ENCODE data around the gene FMNL2.
"Not testable (repeated sequence)": the region's sequence is repeated elsewhere in the genome, so short reads cannot be mapped to it uniquely, and the experiment has no call there.

The FMNL2 gene

DNA sequence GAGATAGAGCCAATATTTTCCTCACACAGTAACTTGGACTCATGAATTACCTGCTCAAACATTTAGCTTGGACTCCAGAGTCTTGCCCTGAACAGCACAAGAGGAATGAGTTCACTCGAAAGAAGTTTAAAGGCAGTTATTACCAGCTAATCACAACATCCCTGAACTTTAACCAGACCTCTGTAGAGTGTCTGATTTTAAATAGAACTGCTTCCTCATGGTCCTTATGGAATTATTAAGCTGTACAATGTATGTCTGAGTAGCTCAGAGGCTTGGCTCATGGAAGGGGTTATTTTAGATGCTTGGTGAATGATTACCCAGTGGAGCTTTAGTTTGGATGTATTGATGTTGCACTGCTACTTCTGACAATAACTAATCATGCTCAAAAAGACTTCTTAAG is 183.1 kb downstream of the FMNL2 start:
- no peak for DNase-seq

DNA sequence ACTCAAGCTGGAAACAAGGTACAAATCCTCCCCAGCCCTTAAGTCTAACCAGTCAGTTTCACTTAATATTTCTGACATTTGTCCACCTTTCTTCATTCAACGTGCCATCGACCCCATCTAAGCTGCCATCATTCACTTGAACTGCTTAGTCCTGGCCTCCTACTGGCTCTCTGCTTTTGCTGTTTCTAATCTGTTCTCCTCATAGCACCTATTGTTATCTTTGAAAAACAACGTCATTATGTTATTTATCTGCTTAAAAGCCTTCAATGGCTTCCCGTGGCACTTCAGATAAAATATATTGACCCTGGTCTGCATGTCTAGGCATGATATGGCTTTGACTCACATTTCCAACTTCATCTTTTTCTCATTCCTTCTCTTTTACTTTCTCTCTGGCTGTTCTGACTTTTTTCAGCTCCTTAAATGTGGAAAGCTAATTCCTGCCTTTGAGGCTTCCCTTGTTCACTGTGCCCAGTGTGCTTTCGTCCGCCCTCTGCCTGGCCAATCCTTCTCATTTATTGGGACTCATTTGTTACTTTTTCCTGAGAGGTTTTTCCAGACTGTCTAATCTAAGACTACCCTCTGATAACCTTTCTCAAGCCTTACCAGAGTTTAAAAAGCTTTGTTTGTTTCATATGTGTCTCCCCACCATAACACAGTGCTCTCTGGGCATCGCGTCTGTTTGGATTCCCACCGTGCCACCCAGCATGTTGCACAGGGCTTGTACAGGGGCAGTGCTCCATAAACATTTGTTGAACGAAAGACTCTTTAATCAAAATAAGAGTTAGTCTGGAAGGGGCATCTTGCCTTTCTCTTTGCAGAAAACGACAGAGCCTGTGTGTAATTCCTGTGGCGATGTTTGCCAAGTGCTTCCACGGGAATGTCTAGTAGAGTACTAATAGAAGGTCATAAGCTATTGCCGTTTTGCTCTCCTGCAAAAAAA is 183.9 kb downstream of the FMNL2 start:
- peak in 6 of 56 donors; percentile 13 to 67 (median 27) for DNase-seq

DNA sequence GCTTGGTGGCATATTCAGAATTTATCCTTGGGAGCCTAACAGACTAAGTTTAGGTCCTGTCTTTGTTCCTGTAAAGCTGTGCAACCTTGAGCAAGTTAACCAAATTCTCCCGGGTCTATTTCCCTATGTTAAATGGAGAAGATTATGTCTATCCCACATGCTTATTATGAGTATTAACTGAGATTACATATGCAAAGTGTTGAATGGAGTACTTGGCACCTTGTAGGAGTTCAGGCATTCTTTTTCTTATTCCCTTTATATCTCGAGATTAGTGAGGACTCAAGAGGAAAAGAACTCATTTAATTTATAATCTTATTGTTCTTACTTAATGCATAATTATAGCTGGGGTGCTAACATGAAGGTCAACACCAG is 184.6 kb downstream of the FMNL2 start:
- no peak for DNase-seq

DNA sequence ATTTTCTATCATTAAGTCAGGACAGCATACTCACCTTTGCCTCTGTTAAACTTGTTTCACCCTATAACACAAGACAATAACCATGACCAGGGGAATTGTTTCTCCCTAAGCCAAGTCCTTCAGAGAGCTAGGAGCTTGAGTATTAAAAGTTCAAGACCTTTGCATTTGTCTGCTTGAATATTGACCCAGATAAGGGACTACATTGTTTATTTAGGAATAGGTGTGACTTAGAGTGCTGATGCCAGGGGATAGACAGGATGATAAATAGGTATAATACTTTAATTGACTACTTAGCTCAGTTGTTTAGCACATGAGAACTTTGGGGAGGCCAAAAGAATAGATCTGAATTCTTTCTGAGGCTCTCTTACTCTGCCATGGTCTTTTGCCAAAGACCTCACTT is 185.8 kb downstream of the FMNL2 start:
- no peak for DNase-seq

DNA sequence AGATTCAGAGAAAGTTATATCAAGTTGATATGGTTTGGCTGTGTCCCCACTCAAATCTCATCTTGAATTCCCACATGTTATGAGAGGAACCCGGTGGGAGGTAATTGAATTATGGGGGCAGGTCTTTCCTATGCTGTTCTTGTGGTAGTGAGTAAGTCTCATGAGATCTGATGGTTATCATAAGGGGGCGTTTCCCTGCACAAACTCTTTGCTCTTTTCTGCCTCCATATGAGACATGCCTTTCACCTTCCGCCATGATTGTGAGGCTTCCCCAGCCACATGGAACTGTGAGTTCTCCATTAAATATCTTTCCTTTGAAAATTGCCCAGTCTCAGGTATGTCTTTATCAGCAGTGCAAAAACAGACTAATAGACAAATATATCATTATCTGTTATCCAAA is 187.5 kb downstream of the FMNL2 start:
- not testable (repeated sequence) for DNase-seq

DNA sequence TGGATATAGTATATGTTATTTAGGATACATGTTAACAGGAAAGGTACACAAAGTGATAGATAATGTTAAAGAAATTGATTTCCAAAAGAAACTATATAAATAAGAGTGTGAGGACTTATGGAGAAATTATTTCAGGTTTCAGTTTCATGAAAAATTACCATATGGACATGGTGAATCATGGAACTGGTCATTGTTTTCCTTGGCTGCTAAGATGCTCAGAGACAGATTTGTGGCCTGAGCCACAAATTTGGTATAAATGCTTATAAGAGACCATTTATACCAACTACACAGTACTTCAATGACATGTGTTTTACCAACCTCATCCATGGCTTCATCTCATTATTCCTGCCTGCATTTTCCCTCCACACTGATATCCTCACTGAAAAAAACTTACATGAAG is 188.1 kb downstream of the FMNL2 start:
- no peak for DNase-seq

DNA sequence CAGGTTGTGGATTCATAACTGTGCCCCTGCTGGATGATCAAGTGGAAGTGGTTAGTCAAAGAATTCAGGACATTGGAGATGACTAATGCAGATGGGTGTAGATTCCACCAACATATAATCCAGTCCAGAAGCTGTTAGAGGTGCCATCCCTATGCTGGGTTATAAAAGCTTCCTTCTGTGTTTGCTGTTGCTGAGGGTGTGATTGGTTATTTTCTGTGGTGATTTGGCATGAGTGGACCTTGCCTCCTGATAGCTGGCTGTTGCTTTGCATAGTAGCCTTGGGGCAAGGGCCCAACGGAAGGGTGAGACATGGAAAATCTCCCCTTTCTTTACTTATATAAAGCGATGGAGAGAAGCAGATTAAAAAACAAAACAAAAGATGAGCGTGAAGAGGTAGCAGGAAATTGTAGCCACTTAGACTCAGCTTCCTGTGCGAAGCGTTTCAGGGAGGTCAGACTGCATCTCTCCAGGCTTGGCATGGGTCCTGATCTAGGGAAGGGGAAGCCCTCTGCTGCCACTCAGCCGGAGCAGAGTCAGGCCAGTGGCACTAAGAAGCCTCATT is 190.4 kb downstream of the FMNL2 start:
- DNase-seq, result peak in 25 of 56 donors; percentile 12 to 60 (median 30)

DNA sequence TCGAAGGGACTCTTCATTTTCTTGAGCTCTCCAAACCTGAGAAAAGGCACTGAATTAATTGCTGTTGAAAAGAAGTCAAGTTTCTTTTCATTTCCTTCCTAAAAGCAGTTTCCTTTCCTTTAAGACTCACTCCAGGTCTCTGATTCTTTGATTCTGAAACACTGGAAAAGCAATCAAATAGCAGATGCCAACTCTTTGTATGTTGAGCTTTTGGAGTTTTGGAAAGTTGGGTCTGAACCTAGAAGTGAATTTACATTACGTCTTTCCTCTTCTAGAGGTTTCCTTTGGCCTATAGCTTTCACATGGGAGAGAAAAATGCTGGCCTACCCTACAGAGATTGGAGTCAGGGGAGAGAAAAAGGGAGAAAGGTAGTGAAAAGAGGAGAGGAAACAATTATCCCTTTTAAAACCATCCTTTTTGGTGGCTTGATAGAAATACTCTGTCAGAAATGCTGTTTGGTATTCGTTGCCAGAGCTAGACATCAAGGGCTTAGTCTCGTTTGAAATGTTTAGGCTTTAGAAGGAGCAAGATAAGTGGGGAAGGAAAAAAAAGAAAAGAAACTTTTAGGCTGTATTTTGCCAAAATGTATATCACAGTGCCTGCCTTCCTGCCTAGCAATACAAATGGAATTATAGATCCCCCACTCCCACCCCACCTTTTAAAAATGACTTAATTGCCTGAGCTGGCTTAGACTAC is 194.6 kb downstream of the FMNL2 start:
- no peak for DNase-seq

DNA sequence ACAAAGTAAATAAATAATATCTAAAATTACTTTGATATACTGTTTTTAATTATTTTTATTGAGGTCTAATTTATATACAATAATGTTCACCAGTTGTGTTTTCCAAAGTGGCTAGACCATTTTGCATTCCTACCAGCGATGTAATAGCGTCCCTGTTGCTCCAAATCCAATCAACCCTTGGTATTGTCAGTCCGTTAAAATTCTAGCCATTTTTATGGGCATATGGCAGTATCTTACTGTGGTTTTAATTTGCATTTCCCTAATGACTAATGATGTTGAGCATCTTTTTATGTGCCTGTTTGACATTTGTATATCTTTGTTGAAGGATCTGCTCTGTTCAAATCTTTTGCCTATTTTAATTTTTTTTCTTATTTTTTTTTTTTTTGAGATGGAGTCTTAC is 197.3 kb downstream of the FMNL2 start:
- no peak for DNase-seq

DNA sequence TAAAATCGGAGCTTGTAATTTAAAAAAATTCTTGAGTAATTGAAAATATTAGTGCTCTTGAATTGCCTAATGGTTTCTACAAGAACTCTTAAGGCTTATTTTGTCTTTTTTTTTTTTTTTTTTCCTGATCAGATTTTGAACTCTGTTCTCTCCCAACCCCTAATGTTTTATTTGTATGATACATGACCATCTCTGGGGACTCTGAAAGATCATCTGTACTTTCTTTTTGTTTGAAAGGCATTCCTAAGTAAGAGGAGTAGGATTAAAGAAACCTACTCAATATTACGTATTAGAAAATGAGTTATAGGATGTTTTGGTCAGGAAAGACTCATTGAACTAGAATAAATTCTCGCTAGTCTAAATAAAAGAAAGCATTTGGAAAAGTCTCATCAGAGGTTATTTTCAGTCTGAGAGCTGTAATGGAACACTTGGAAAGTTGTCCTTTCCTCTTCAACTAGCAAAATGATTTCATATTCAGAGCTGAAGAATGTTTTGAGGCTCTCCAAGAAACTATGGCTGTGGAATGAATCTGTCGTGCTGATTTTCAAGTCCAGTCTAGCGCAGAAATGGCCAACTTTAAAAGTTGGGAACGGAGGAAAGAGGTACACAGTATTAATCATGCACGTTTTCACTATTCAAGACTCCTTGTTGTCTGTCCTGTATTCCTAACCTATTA is 199.6 kb downstream of the FMNL2 start:
- DNase-seq, result no peak

DNA sequence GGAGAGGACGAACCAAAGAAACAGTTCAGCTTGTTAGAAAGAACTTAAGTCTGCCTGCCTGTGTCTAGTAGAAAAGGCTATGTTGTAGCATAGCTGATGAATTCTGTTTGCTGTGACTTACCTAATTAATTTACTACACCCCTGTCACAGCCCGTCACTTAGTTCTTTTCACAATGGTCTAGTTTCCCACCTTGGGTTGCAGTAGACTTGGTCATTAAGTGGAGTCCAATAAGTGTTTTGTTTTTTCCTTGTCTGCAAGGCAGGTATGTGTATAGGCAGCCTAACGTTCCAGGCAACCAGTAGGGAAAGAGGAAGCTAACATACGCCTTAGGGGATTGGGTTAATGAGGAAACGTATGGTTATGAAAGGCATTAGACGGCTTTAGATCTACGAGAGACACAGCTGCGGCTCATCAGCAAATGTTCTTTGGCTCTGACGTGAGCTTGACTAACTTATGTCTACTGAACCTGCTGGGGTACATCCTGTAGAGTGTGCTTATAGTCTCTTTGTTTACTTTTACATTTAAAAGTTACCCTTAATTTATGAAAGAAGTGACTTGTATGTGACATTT is 202.2 kb downstream of the FMNL2 start:
- DNase-seq, result no peak

DNA sequence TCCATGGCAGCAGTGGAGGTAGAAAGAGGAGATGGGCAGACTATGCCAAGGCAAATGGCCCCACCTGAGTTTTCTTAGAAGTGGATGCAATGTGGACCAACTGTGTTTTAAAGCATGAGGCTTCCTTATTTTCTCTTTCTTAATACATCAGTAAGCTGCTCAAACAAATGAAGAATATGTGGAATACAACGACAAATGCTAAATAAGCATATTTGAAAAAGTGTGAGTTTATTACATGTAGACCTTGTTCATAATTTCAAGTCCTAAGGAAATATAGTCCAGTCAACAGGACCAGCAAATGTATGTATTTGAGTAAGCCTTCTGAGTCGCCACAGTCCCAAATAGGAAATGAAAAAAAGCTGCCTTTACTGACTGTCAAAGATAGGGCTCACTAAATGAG is 204.4 kb downstream of the FMNL2 start:
- DNase-seq, result no peak

DNA sequence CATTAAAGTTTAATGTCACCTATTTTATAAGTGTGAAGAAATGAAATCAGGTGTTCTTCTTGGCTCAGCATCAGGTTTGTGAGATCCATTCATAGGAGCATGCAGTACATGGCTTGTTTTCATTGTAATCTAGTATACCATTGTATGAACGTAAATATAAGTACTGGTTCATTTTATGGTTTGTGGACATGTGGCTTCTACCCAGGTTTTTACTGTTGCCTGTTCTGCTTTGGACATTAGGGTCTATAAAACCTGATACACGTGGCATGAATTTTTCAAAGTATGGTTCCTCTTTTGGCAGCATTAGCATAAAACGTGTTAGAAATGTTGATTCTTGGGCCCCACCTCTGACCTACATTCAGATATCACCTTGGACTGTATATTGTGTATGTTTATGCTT is 206.7 kb downstream of the FMNL2 start:
- DNase-seq, result no peak

DNA sequence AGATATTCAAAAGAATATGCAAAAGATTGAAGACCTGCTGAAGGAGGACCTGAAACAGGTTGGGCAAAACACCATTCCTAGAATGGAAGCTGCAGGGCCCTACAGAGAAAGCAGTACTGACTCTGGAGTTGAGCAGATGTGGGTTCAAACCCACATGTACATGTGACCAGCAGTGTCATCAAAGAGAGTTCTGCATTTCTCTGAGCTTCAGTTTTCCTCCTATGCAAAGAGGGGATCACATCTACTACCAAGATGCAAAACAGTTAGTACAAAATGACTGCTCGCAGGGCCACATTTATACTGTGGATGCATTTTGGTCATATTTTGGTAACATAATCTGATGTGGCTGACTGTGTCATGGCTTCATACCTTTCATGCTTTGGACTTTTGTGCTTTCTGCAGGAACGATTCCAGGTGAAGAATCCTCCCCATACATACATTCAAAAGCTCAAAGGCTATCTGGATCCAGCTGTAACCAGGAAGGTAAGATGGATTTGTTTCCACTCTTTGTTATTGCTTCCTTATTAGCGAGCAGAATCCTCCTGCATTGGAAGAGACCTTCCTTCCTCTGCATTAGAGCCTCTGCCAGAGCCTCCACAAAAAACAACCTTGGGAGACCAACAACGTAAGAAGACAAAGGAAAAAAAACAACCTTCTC is 207.5 kb downstream of the FMNL2 start:
- DNase-seq, result no peak

DNA sequence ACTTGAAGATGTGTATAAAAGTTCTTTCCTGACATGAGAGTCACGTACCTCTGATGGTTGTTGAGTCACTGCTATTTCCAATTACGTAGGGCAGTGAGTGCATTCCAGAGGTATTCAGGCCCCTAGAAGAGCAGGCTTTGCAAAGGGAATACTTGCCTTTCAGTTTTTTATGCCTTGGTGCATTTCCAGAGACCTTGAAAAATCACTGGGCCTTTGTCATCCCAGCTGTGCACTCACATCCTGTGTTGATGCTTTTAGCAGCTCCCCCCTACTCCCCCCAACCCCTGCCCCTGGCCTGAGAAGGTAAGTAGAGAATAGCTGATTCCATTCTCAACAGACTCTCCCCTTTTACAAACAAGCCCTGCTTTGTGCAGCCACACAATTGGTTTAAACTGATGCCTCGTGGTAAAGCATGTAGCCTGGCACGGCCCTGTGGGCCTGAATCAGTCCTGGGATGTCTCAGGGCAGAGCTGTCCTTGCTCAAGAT is 208.1 kb downstream of the FMNL2 start:
- DNase-seq, result peak in 44 of 56 donors; percentile 14 to 84 (median 52)

DNA sequence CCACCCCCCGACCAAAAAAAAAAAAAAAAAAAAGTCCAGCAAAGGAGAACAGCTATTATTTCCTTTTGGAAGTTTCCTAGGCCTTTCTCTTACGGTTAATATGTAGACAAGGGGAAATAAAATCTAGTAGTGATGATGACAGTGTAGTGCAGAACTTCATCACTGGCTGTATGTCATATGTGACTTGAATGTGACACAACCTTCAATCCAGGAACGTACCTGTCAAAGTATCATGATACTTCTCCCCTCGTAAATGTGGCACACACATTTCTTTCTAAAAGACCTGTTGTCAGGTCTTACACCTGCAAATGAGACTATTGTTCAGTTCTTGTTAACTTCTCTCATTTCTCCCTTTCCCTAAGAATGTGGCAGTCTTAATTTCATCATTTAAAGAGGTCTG is 208.7 kb downstream of the FMNL2 start:
- DNase-seq, result no peak

DNA sequence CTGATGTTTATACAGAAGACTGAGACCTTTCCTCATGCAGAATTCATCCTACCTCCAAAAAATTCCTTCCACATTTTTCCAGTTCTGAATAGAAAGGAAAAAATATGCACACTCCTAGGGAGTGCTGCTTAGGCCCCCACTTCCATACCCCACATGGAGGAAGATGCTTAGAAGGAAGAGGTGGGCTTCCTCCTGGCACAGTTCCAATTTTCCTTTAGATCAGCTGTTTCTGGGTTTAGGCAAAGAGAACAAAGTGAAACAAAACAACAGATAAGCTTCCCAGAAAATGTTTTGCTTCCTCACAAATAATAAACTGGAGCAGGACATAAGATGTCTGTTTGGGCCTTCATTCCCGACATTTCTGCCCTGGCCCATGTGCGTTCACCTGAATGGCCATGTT is 209.7 kb downstream of the FMNL2 start:
- DNase-seq, result no peak

DNA sequence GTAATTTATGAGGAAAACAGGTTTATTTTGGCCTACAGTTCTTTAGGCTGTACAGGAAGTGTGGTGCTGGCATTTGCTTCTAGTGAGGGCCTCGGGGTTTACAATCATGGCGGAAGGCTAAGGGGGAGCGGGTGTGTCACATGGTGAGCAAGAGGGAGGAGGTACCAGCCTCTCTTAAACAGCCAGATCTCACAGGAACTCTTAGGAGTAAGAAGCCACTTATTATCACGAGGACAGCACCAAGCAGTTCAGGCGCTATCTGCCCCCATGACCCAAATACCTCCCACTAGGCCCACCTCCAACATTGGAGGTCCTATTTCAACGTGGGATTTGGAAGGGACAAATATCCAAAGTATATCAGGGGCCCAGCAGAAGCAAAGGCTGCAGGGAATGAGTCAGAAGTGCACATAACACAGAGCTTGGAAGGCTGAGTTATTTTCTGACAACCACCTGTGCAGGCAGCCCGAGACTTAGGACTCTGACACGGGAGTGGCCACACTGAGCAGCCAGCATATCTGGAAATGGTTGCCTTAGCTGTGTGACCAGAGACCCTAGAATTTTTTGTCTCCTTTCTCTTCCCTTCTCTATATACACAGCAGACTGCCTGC is 211.4 kb downstream of the FMNL2 start:
- no peak for DNase-seq

DNA sequence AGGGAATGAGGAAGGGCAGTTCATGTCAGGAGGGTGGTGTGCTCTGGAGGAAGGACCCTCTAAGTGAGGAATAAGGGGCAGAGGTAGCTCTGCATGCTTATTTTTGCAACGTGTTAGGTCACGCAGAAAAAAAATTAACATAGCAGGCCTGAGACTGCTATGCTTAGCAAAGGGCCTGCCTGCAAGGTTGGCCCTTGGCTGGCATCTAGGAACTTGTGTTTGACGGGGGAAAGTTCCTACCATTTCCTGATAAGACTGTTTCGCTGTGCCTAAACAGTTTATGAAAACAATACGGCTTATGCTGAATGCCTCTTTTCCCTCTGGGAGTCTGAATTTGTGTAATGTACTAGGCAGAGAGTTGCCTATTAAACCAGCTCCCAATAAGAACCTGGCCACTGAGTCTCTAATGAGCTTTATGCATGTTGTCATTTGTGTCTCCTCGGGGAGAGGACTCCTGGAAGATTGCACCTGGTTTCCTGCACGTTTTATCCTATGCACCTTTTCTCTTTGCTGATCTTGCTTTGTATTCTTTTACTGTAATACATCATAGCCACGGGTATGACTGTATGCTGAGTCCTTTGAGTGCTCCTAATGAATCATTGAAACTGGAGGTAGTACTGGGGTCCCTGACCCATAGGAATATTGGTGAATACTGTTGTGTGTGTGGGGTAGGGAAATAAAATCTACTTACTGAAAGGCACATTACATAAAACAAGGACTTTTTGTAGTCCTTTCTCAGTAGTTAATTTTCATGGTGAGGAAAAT is 213.3 kb downstream of the FMNL2 start:
- no peak for DNase-seq

DNA sequence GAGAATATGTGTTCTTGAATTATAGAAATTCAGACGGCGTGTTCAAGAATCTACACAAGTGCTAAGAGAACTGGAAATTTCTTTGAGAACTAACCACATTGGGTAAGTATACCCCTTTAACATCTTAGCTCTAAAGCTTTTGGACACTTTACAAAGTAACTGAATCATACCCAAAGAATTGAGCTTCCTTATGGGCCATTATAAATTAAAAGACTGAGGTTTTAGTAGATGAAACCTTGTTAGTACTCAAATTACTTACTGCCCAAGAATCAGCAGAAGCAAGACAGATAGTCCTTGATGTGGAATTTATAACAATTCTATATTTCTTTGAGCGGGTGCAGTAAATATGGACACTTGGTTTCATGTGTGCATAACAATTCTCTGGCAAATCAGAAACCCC is 214.0 kb downstream of the FMNL2 start:
- no peak for DNase-seq
